SH-SY5Y (cell line): Measurements from ENCODE around the gene BANF1.

Experiments used
- GATA2 ChIP-seq: IDR thresholded peaks from 2 replicates; pipeline ENCODE4 v1.6.1; 2011; ENCODE audit warnings: mild to moderate bottlenecking, low read depth, low read length
- GATA3 ChIP-seq: IDR thresholded peaks from 2 replicates; pipeline ENCODE4 v1.6.1; 2011; ENCODE audit warnings: low read depth, mild to moderate bottlenecking, low read length, moderate library complexity

GRCh38 chr11:66042996-66043906 is 40.9 kb downstream of the BANF1 start:
- TF ChIP-seq GATA2 (no peak), GATA3 (no peak)
